Small intestine (tissue), 7 donors: ENCODE results near the gene BPI. TPM values are rescaled to one million over a fixed set of nuclear protein-coding genes. Genes with fewer than 3 reads are reported as not detected.
A peak's percentile ranks its signal among the peaks of the same experiment; 100 is the strongest.

Source experiments
- DNase-seq, 2 donors: peaks; one replicate each; pipeline versions ENCODE4 v3.0.0 to v3.0.0-alpha.2; 2013
- FAIRE-seq: peaks from 2 replicates; lab custom pipeline; 2012; peaks lifted over from hg19 to GRCh38; lab: Jason Lieb, UNC
- H3K27ac ChIP-seq, 3 donors: one replicate each; pipeline ENCODE4 v1.5.1; 2013; ENCODE audit warnings: low read length in 2 of 3, mild to moderate bottlenecking in 2 of 3, control low read depth in 1 of 3, inconsistent platforms in 1 of 3, low read depth in 1 of 3, moderate library complexity in 1 of 3
- H3K27me3 ChIP-seq, 3 donors: one replicate each; pipeline ENCODE4 v1.6.1; 2013; ENCODE audit warnings: low read length in 3 of 3, inconsistent platforms in 1 of 3; ENCODE audit not compliant: control insufficient read depth in 3 of 3, insufficient read depth in 3 of 3
- H3K36me3 ChIP-seq, 3 donors: one replicate each; pipeline ENCODE4 v1.6.1; 2013; ENCODE audit warnings: low read length in 3 of 3, inconsistent platforms in 1 of 3, low read depth in 1 of 3, mild to moderate bottlenecking in 1 of 3, moderate library complexity in 1 of 3; ENCODE audit not compliant: control insufficient read depth in 3 of 3, insufficient read depth in 2 of 3
- H3K4me1 ChIP-seq, 3 donors: one replicate each; pipeline ENCODE4 v1.6.1; 2013; ENCODE audit warnings: low read length in 2 of 3, inconsistent platforms in 1 of 3, low read depth in 1 of 3, mild to moderate bottlenecking in 1 of 3, moderate library complexity in 1 of 3; ENCODE audit not compliant: control insufficient read depth in 3 of 3, insufficient read depth in 2 of 3
- H3K4me3 ChIP-seq, 3 donors: one replicate each; pipeline ENCODE4 v1.5.1; 2013; ENCODE audit warnings: low read length in 3 of 3, control low read depth in 1 of 3, inconsistent platforms in 1 of 3, low read depth in 1 of 3, mild to moderate bottlenecking in 1 of 3, moderate library complexity in 1 of 3
- H3K9me3 ChIP-seq, 2 donors: one replicate each; pipeline ENCODE4 v1.6.1; 2013; ENCODE audit warnings: low read depth in 1 of 2, low read length in 1 of 2; ENCODE audit not compliant: control insufficient read depth in 2 of 2, insufficient read depth in 1 of 2
- WGBS, 3 donors: extraction: QIAGEN DNeasy Blood & Tissue Kit; methylation state at CpG; one replicate each; pipeline ENCODE4 v1.1.7; 2013; 5-methylcytosine and 5-hydroxymethylcytosine counted together
- polyA plus RNA-seq, 4 donors: library from polyadenylated mRNA; stranded (reverse) in 3 of 4; unstranded in 1 of 4; fragments of 200-250 nt in 3 of 4; fragments of 120-200 nt in 1 of 4; gene quantifications; one replicate each; pipeline versions ENCODE4 v1.2.1 to v1.2.3, GENCODE V29; 2013
- donor health status: healthy with polysubstance abuse.
- donor health status: control.
- donor health status: control.
- donor health status: Bipolar disorder and iron deficiency.
- donor health status: healthy.

Gene BPI
- polyA plus RNA-seq, 4 donors, result 0.27 TPM; not detected in 3

DNA sequence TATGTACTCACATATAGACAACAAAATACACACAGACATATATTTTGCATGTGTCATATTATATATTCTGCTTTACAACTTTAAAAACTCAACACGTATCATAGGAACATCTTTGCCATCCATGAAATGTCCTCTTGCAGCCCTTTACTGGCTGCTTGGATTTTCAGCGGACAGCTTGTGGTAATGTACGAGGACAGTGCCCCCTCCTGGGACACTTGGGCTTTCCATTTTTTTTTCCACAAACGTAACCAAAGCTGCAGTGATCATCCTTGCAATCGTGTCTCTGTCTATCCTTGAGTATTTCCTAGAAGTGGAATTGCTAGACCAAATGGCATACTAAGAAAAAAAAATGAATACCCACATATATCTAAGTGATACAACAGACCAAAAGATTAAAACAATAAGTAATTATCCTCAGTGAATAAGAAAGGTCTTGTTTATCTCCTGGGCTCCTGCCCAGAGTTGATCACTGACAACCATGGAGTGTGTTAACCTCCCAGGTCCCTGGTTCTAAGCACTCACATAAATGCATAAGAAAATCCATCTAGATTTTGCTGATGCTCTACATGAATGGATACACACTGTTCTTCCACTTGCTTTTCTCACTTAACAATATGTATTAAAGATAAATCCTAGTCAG, 18.1 kb downstream of the BPI start:
- DNase-seq (peak; percentile 24 to 61), FAIRE-seq (no peak)

DNA sequence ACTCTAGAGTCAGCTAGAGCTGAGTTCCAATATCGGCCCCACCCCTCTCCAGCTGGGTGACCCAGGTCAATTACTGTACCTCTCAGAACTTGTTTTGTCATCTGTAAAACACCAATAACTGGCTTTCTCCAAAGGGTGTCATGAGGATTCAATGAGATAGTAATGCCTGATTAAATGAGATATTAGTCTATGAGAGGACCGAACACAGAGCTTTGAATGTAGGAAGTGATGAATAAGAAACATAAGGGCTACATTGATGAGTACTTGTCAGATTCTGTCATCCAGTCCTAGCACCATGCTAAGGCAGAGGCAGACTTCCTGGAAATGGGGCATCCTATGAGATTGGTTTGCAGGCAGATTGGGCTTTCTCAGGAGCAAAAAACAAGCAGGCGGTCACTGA, 20.2 kb downstream of the BPI start:
- no peak for FAIRE-seq
- WGBS, 3 donors, result 82 to 90% (median 88%) methylated on average over 3 of the region's 3 CpGs
- H3K36me3 ChIP-seq, result no peaks in the 10 kb centered on the region
- H3K9me3 ChIP-seq, result peaks cover 0 to 5% of the 10 kb centered on the region in 2 donors
- no peak overlapping the region for H3K27ac ChIP-seq
- no peaks in the 10 kb centered on the region for H3K4me1 ChIP-seq
- no peak overlapping the region for H3K4me3 ChIP-seq
- DNase-seq, result no peak
- peaks cover 0 to 2% (median 0%) of the 10 kb centered on the region in 3 donors for H3K27me3 ChIP-seq

More for the DNA sequence above, 18.1 kb downstream of the BPI start:
- peaks cover 0 to 5% of the 10 kb centered on the region in 2 donors for H3K9me3 ChIP-seq
- H3K27me3 ChIP-seq, result peaks cover 0 to 2% (median 0%) of the 10 kb centered on the region in 3 donors
- no peak overlapping the region for H3K27ac ChIP-seq
- no peaks in the 10 kb centered on the region for H3K36me3 ChIP-seq
- no peaks in the 10 kb centered on the region for H3K4me1 ChIP-seq
- no peak overlapping the region for H3K4me3 ChIP-seq
- 1 to 4% (median 3%) methylated on average over 5 of the region's 5 CpGs for WGBS, 3 donors

DNA sequence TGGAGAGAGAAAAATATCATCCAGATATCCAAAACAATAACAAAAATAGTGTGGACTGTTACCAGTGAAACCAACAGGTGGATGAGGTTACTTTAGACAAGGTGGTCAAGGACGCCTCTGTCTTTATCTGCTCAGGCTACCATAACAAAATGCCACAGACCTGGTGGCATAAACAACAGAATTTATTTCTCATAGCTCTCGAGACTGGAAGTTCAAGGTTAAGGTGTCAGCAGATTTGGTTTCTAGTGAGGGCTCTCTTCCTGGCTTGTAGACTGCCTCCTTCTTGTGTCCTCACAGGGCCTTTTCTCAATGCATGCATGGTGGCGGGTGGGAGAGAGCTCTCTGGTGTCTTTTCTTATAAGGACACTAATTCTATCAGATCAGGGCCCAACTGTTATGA, 21.2 kb downstream of the BPI start:
- H3K4me3 ChIP-seq, result no peak overlapping the region
- DNase-seq (no peak), FAIRE-seq (no peak)
- H3K36me3 ChIP-seq, result no peaks in the 10 kb centered on the region
- WGBS, 3 donors, result 58 to 69% (median 66%) methylated on average over 3 of the region's 3 CpGs
- H3K4me1 ChIP-seq, result no peaks in the 10 kb centered on the region
- H3K27me3 ChIP-seq, result no peaks in the 10 kb centered on the region
- H3K27ac ChIP-seq, result no peak overlapping the region
- H3K9me3 ChIP-seq, result peaks cover 0 to 5% of the 10 kb centered on the region in 2 donors

DNA sequence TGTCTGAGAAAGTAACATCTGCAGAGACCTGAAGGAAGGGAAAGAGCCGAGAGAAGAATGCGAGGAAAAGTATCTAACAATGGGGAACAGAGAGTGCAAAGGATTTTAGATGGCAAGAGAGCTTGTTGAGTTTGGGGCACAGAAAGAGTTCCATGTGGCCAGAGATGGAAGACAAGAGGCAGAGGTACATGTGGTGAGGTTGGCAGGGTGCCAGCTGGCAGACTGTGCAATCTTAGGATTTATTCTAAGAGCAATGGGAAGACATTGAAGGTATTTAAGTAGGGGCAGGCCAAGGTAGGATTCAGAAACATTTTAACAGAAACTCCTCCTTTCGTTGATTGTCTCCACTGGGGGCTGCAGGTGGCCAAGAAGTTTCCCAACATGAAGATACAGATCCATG, 21.9 kb downstream of the BPI start:
- Histone ChIP-seq H3K36me3 (no peaks in the 10 kb centered on the region), H3K9me3 (peaks cover 0 to 5% of the 10 kb centered on the region in 2 donors), H3K4me1 (no peaks in the 10 kb centered on the region), H3K4me3 (no peak overlapping the region), H3K27ac (no peak overlapping the region), H3K27me3 (peaks cover 0 to 4% (median 0%) of the 10 kb centered on the region in 3 donors)
- FAIRE-seq (no peak), DNase-seq (no peak)
- 83 to 95% (median 86%) methylated on average over 3 of the region's 3 CpGs for WGBS, 3 donors

DNA sequence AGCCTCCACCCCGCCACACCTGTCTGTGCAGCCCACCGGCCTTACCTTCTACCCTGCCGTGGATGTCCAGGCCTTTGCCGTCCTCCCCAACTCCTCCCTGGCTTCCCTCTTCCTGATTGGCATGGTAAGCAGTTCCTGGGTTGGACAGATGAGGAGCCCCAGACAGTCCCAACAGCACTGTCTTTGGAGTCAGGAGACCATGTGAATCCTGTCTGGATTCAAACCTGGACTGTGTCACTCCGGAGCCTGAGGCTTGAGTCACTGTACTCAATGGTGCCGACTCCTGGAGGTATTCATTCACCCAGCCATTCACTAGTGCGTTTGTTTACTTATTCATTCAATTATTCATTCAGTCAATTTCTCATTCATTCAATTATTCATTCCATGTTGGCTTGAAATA, 22.4 kb downstream of the BPI start:
- H3K27me3 ChIP-seq, result peaks cover 0 to 4% (median 0%) of the 10 kb centered on the region in 3 donors
- DNase-seq (no peak), FAIRE-seq (no peak)
- H3K27ac ChIP-seq, result no peak overlapping the region
- peaks cover 0 to 5% of the 10 kb centered on the region in 2 donors for H3K9me3 ChIP-seq
- WGBS, 3 donors, result 90 to 93% (median 92%) methylated on average over 7 of the region's 7 CpGs
- H3K4me3 ChIP-seq, result no peak overlapping the region
- no peaks in the 10 kb centered on the region for H3K36me3 ChIP-seq
- no peaks in the 10 kb centered on the region for H3K4me1 ChIP-seq

DNA sequence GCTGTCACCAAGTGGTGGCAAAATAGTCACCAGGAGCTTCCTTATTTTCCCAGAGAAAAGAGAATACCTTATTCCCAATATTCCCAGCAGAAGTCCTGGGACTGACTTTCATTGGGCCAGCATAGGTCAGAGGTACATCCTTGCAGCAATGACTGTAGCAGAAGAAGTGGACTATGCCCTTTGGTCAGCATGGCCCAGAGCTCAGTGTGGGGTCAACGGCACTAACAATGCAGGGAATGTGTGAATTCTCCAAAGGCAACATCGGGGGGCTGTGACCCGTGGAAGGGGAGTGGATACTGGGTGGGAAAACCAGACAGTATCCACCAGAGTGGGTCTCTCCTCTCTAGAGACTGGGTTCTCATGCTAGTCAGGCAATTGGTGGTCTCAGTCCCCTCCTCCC, 26.7 kb downstream of the BPI start:
- H3K4me3 ChIP-seq, result no peak overlapping the region
- FAIRE-seq (no peak), DNase-seq (peak in 1 of 2 donors; percentile 43)
- H3K4me1 ChIP-seq, result no peaks in the 10 kb centered on the region
- peaks cover 0 to 5% of the 10 kb centered on the region in 2 donors for H3K9me3 ChIP-seq
- 24 to 51% (median 43%) methylated on average over 3 of the region's 3 CpGs for WGBS, 3 donors
- no peak overlapping the region for H3K27ac ChIP-seq
- H3K27me3 ChIP-seq, result peaks cover 0 to 4% (median 0%) of the 10 kb centered on the region in 3 donors
- no peaks in the 10 kb centered on the region for H3K36me3 ChIP-seq

DNA sequence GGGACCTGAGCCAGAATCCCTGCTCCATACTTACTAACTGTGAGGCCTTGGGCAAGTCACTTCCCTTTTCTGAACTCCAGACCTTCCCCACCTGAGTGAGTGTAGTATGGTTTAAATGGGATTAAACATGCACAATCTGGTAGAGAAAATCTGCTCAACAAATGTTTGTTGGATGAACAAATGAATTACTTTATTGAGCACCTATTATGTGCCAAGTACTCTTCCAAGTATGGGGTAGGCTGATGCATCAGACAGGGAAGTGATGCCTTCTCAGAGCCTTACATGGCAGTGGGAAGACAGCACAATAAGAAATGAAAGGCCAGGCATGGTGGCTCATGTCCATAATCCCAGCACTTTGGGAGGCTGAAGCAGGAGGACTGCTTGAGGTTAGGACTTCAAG, 27.3 kb downstream of the BPI start:
- no peaks in the 10 kb centered on the region for H3K4me1 ChIP-seq
- H3K36me3 ChIP-seq, result no peaks in the 10 kb centered on the region
- DNase-seq (no peak), FAIRE-seq (no peak)
- H3K9me3 ChIP-seq, result no peaks in the 10 kb centered on the region
- H3K4me3 ChIP-seq, result no peak overlapping the region
- H3K27ac ChIP-seq, result no peak overlapping the region
- H3K27me3 ChIP-seq, result peaks cover 0 to 7% (median 0%) of the 10 kb centered on the region in 3 donors

DNA sequence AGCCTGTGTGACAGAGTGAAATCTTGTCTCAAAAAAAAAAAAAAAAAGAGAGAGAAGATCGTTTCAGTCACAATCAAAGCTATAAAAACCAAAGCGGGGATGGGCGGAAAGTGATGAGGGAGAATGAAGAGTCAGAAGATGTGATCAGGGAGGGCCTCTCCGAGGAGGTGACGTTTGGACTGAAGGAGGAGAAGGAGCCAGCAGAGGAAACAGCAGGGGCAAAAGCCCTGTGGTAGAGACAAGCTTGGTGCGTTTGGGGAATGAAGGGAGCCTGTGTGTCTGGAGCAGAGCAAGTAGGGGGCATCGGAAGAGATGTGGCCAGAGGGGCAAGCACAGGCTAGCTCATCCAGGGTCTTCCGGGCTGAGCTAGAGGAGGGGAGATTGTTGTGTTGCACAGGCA, 27.9 kb downstream of the BPI start:
- Histone ChIP-seq H3K4me3 (no peak overlapping the region), H3K27ac (no peak overlapping the region), H3K9me3 (no peaks in the 10 kb centered on the region), H3K4me1 (no peaks in the 10 kb centered on the region), H3K36me3 (no peaks in the 10 kb centered on the region), H3K27me3 (peaks cover 0 to 7% (median 0%) of the 10 kb centered on the region in 3 donors)
- FAIRE-seq (no peak), DNase-seq (no peak)
- 70 to 76% (median 74%) methylated on average over 8 of the region's 8 CpGs for WGBS, 3 donors

DNA sequence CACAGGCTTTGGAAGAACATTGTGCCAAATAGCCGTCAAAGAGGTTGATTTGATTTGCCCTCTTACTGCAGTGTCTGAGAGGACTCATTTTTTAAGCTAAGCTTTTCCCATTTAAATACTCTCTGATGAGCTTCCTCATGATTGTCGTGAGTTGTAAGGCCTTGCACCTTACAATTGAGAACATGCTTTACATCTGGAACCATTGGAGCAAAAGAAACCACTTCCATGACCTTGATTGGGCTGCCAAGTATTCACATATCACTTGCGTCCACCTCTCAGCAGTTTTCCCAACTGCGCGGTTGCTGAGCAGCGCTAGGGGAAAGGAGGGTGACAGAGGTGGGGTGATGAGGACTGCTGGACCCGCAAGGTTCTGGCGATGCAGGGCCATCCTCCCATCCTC, 30.1 kb downstream of the BPI start:
- Histone ChIP-seq H3K9me3 (peaks cover 0 to 7% of the 10 kb centered on the region in 2 donors), H3K4me1 (no peaks in the 10 kb centered on the region), H3K36me3 (no peaks in the 10 kb centered on the region), H3K27ac (no peak overlapping the region), H3K4me3 (no peak overlapping the region), H3K27me3 (peaks cover 0 to 12% (median 0%) of the 10 kb centered on the region in 3 donors)
- no peak for FAIRE-seq
- 77 to 90% (median 82%) methylated on average over 8 of the region's 8 CpGs for WGBS, 3 donors
- no peak for DNase-seq
